ELR (cell line): ENCODE data around the gene CSH1.
A peak's percentile ranks its signal among the peaks of the same experiment; 100 is the strongest.
"Not testable (repeated sequence)": the region's sequence is repeated elsewhere in the genome, so short reads cannot be mapped to it uniquely, and the experiment has no call there.

ENCODE experiments used
- DNase-seq: peaks from one replicate; pipeline ENCODE4 v3.0.0-alpha.2; 2015; ENCODE audit warnings: low read depth

Gene CSH1

DNA sequence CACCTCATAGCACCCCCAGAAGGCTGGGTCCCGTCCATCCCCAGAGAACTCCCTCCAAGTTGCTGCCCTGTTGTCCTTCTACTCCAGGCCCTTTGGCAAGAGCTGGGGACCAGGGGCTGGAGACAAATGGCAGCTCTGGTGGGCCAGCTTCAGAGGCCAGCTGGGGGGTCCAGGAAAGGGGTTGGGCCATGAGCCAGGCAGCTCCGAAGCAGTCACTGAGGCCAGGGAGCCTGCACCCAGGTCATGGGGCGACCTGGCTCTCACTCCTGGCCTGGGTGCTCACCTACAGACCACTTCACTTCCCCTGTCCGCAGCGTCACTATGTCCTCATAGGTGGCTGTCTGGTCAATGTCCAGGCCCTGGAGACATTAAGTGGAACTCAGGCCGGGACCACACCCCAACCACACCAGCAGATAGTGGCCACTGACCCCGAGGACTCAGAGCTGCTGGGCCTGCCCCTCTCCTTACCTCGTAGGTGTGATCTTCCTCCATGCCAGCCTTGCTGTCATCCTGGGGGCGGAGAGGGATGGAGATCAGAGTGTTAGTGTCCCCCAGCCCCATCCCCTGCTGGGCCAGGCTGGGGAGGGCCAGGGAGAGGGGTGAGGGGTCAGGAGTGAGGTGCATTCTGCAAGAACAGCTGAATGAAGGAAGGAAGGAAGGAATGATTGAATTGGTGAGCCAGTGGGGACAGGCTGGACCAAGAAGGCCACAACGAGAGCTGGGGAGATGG, 32.8 kb upstream of the CSH1 start:
- no peak for DNase-seq

DNA sequence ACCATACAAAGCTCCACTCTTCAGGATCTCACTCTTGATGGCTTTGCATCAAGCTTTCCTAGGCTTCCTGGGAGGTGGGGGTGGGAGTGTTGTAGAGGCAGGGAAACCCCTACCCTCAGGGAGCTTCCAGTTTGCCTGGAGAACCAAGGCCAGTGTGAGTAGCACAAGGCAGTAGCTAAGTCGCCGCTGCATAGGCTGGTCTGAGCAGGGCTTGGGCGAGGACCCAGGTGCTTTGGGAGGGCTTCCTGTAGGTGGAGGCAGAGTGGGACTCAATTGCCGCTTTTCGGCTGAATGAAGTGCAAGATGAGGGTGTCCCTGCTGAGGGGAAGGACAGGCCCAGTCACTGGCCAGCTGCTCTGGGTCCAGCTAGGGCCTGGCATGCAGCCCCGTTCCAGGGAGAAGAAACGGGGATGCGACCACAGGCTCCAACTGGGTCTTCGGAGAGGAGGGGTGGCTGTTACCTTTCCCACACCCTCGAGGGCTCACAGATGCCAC, 31.8 kb upstream of the CSH1 start:
- DNase-seq, result no peak

GRCh38 chr17:63927464-63928171, 31.2 kb upstream of the CSH1 start:
- DNase-seq, result no peak

- no peak for DNase-seq
These were observed 29.8 kb upstream of the CSH1 start for GRCh38 chr17:63926164-63926563.

- DNase-seq, result no peak
These were observed 29.2 kb upstream of the CSH1 start for GRCh38 chr17:63925615-63926014.

- not testable (repeated sequence) for DNase-seq
These were observed 26.0 kb upstream of the CSH1 start for GRCh38 chr17:63922402-63922801.

- not testable (repeated sequence) for DNase-seq
These were observed 24.4 kb upstream of the CSH1 start for GRCh38 chr17:63920779-63921178.

- not testable (repeated sequence) for DNase-seq
These were observed 23.7 kb upstream of the CSH1 start for GRCh38 chr17:63920050-63920449.

DNA sequence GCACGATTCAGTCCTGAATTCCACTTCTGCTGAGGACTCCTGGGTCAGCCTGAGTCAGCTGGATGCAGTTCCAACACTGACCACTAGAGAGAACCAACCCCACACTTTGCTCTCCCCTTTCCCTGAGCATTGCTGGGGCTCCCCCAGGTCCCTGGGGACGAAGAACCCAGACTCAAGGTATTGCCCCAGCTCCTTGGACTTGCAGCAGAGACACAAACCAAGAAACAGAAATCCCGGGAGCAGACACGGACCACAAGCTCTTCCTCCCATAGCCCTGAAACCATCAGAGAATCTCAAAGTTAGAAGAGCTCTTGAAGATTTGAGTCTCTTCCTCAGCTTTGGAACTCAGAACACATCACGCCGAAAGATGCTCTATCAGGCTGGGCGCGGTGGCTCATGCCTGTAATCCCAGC, 22.9 kb upstream of the CSH1 start:
- DNase-seq, result peak; percentile 71

DNA sequence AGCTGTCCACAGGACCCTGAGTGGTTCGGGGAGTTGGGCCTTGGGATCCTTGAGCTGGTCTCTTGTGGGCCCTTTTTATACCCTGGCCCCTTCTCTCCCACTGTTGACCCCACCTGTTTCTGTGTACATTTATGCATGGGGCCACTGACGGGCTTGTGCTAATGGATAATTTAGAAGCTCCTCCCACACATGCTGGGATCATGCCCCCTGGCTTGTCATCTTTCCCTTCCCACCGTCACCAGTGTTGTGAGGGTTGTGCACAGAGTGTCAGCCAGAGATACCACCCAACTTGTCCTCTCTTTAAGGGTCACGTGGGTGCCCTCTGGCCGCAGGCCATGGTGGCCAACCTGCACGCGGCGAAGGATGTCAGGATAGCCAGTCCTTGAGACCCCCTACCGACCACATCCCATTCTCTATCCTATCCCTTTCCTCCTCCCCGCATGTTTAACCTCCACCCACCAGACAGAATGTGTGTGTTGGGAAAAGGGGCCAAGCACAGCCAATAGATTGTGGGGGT, 22.5 kb upstream of the CSH1 start, which contains the start of gene GH1:
GH1 (minus strand) TSS at position 51 of the 517 bp plus-strand sequence. CDS start 63 bp downstream, outside the sequence.
- not testable (repeated sequence) for DNase-seq

GRCh38 chr17:63918305-63918704, 21.9 kb upstream of the CSH1 start:
- peak; percentile 21 for DNase-seq

- DNase-seq, result no peak
These were observed 21.3 kb upstream of the CSH1 start for GRCh38 chr17:63917646-63918045.

GRCh38 chr17:63917206-63917605, 20.8 kb upstream of the CSH1 start:
- not testable (repeated sequence) for DNase-seq

- no peak for DNase-seq
These were observed 20.3 kb upstream of the CSH1 start for GRCh38 chr17:63916566-63917185.

DNA sequence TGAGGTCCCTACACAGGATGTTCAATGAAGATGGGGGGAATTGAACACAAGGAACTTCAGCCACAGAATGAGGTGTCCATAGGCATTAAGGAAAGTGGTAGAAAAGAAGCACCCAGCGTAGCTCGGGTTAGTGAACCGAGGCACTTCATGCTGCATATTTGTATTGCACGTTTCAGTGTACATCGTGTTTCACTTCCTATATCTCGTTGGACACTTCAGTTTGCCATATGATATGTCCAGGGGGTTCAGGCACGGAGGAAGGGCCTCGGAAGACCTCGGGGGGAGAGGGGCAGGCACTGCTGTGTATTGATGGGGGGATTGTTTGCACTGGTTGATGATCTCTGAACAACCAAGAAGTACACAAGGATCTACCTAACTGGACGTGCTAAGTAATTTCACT, 19.4 kb upstream of the CSH1 start:
- not testable (repeated sequence) for DNase-seq

- DNase-seq, result no peak
These were observed 18.1 kb upstream of the CSH1 start for GRCh38 chr17:63914471-63914870.

- DNase-seq, result peak; percentile 62
These were observed 15.3 kb upstream of the CSH1 start for GRCh38 chr17:63911657-63912100.

- DNase-seq, result no peak
These were observed 14.8 kb upstream of the CSH1 start, which contains the start of gene CSHL1 for GRCh38 chr17:63911041-63911635. CSHL1 (minus strand) TSS chr17:63911258; CDS start chr17:63911196, 62 bp downstream.

DNA sequence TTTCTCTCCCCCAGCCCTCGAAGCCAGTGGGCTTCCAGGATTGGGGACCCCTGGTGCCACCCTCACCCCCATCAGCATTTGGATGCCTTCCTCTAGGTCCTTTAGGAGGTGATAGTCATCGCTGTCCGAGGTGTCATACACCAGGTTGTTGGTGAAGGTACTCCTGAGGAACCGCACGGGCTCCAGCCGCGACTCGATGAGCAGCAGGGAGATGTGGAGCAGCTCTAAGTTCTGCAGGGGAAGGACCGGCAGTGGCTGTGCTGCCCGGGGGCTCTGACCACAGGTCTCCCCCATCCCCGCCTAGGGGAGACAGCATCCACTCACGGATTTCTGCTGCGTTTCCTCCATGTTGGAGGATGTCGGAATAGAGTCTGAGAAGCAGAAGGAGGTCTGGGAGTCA, 13.7 kb upstream of the CSH1 start:
- no peak for DNase-seq

DNA sequence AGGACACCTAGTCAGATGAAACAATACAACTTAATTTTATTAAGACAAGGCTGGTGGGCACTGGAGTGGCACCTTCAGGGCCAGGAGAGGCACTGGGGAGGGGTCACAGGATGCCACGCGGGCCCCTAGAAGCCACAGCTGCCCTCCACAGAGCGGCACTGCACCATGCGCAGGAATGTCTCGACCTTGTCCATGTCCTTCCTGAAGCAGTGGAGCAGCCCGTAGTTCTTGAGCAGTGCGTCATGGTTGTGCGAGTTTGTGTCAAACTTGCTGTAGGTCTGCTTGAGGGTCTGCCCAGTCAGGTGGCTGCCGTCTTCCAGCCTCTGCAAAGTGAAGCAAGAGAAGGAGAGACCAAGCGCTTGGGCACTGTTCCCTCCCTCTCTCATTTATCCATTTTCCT, 13.2 kb upstream of the CSH1 start:
- DNase-seq, result not testable (repeated sequence)

- DNase-seq, result peak; percentile 45
These were observed 10.9 kb upstream of the CSH1 start for GRCh38 chr17:63907161-63907778.
